AG04449 (cell line): ENCODE results near the gene RDH12.

Source experiments
- CTCF ChIA-PET: fragments of 350-600 bp; formaldehyde crosslinking; extraction: SDS; loops from one replicate; lab custom pipeline; 2021; ENCODE audit warnings: antibody characterized with exemption; lab: Yijun Ruan, JAX
- POLR2A ChIA-PET: fragments of 400-600, 350-600 bp; formaldehyde crosslinking; extraction: SDS; loops from one replicate; lab custom pipeline; 2020; ENCODE audit warnings: antibody characterized with exemption, inconsistent platforms; lab: Yijun Ruan, JAX
- DNase-seq: peaks from one replicate; pipeline ENCODE4 v3.0.0-alpha.2; 2010; ENCODE audit warnings: low read depth, low spot score
- H3K4me3 ChIP-seq: 2 replicates; pipeline ENCODE4 v1.5.1; 2011; ENCODE audit warnings: low read depth, mild to moderate bottlenecking, control low read depth, low read length
- TF ChIP-seq, protein P1 (sequence below): IDR thresholded peaks from one replicate; pipeline ENCODE4 v1.5.1; 2011; ENCODE audit warnings: mild to moderate bottlenecking, moderate library complexity, low read length, control low read depth, inconsistent platforms; ENCODE audit not compliant: insufficient read depth; ENCODE audit errors: missing control alignments

RDH12 gene

DNA sequence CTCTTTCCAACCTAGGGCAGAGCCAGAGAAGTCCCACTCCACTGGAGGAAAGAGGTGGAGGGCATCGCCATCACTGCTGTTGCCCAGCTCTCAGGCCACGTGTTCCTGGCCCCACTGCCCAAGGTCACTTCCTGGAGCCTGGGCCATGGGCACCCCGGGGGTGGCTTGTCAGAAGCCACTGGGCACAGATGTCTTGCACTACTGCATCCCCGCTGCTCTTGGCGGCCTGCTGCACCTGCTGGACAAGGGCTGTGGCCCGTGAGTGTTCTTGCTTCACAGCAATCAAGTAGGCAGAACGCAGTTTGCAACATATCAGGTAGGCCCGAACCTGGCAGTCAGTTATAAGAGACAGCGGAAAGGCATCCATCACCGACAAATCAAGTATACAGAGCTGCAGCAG, 46.6 kb downstream of the RDH12 start:
- TF ChIP-seq, protein P1, sequence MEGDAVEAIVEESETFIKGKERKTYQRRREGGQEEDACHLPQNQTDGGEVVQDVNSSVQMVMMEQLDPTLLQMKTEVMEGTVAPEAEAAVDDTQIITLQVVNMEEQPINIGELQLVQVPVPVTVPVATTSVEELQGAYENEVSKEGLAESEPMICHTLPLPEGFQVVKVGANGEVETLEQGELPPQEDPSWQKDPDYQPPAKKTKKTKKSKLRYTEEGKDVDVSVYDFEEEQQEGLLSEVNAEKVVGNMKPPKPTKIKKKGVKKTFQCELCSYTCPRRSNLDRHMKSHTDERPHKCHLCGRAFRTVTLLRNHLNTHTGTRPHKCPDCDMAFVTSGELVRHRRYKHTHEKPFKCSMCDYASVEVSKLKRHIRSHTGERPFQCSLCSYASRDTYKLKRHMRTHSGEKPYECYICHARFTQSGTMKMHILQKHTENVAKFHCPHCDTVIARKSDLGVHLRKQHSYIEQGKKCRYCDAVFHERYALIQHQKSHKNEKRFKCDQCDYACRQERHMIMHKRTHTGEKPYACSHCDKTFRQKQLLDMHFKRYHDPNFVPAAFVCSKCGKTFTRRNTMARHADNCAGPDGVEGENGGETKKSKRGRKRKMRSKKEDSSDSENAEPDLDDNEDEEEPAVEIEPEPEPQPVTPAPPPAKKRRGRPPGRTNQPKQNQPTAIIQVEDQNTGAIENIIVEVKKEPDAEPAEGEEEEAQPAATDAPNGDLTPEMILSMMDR: no peak
- ChIA-PET POLR2A (no interaction called here), CTCF (interaction anchor here (1.2 kb wide), 1 partner anchor 14 kb away, joined by 4 read pairs; no protein-coding TSS in a partner anchor)
- no peak for DNase-seq
- no peak overlapping the region for H3K4me3 ChIP-seq

DNA sequence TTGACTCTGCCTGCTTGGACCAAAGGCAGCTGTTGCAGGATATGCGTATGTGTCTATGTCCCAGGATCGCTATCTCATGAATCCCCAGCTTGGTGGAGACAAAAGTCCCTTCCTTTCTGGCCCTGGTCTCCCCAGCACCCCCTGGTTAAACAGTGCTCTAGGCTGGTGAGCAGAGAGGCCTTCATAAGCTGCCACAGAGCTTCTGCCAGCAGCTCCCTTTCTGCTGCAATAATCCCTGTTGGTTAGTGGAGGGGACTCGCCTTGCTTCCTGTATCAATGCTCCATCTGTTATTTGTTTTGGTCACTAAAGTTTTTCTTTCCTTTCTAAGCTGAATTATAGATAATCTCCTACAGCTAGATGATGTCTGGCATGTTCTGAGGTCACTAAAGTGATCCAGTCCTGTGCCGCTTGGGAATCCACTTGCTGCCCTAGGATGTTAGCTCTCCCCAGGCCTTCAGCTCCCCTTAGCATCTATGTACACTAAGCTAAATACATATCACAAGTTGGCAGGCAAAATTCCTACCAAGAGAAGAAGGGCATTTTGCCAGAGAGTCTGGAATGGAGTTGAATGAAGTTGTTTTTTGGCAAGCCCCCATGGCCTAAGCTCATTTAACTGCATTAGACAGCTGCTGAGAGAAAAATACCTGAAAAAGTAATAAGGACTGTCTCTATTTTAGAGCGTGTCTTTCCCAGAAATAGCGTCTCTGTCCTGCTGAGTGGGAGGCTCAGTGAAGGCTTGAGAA, 47.8 kb downstream of the RDH12 start:
- ChIA-PET CTCF (interaction anchor here (0.7 to 1.5 kb wide), 4 partner anchors 13 to 165 kb away, joined by 3 to 5 read pairs (median 4); no protein-coding TSS in a partner anchor), POLR2A (no interaction called here)
- no peak for DNase-seq
- TF ChIP-seq, protein P1: no peak
- H3K4me3 ChIP-seq: no peak overlapping the region

DNA sequence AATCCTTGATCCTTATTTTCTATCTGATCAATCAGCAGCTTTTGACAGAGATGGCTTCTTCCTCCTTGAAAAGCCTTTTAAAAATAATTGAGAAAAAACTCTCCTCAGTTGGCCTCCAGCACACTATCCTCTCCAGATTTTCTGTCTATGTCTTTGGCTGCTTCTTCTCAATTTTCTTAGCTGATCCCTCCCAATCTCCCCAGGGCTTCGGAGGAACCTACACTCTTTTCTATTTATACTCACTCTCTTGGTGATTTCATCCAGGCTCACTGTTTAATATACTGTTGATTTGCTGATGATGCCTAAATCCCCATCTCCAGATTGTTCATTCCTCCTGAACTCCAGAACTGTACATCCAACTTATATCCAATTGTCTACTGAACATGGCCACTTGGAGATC, 54.8 kb downstream of the RDH12 start:
- ChIA-PET CTCF (no interaction called here), POLR2A (no interaction called here)
- TF ChIP-seq, protein P1: no peak
- no peak for DNase-seq
- no peak overlapping the region for H3K4me3 ChIP-seq

DNA sequence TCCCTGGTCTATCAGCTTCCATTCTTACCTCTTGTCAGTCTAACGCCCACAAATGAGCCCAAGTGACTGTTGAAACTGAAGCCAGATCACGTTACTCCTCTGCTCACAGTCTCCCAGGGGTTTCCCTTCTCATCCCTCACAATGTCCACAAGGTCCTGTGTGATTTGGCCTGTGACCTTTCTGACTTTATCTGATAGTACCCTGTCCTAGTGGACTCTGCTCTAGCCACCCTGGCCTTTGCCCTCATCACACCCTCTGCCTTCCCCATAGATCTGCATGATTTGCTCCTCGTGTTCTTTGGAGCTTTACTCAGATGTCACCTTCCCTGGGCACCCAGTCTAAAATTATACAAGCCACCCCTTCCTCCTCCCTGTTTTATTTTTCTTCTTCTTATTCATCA, 55.5 kb downstream of the RDH12 start:
- CTCF ChIA-PET: no interaction called here
- DNase-seq: no peak
- H3K4me3 ChIP-seq: no peak overlapping the region
- TF ChIP-seq, protein P1: no peak
- POLR2A ChIA-PET: no interaction called here

DNA sequence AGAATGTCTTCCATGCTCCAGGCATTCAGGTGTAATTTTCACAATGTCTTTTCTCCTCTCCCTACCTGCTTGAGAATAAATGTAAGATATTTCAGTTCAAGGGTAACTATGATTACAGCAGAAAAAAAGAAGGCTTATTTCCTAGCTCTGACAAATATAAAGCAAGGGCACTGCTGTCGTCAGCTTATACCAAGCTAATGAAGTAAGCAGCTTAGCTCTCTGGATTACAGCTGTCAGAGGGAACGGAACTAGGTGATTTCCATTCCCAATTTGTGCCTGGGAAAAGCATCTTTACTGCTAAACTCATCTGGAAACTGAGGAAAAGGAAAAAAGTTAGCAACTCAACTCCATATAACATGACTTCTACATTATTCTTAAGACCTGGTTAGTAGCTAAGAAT, 58.2 kb downstream of the RDH12 start:
- no peak overlapping the region for H3K4me3 ChIP-seq
- TF ChIP-seq, protein P1: no peak
- ChIA-PET POLR2A (no interaction called here), CTCF (interaction anchor here (1.3 kb wide), 1 partner anchor 9 kb away, joined by 4 read pairs; no protein-coding TSS in a partner anchor)
- DNase-seq: no peak

DNA sequence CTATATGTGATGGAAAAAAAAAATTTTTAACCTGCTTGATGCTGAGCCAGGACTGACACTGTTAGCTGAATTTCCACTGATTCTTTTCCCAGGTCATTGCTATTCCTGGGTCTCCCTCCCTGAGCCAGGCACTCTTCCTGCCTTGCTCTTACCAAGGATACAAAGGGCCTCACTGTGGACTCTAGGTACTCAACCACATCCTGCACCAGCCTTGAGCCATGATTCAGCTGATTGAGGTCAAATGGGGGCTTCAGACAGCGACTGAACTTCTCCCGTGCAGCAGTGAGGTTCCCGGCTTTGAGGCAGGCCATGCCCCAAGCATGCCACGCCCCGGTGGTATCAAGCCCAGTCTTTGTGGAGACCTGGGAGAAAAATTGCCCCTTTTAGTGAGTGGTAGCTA, 60.4 kb downstream of the RDH12 start:
- H3K4me3 ChIP-seq: no peak overlapping the region
- no peak for DNase-seq
- TF ChIP-seq, protein P1: no peak
- ChIA-PET CTCF (interaction anchor here (1.8 kb wide), 1 partner anchor 13 kb away, joined by 4 read pairs; no protein-coding TSS in a partner anchor), POLR2A (no interaction called here)
